ENCODE results near the gene COX7C. TPM values are rescaled to one million over a fixed set of nuclear protein-coding genes. Genes with fewer than 3 reads are reported as not detected.

COX7C gene
- total and polyA plus RNA-seq, 4 experiments from 2014 or later = 474 to 807 (median 627) TPM

GRCh38 chr5:86596476-86596875 lies 21.3 kb upstream of the COX7C start:
- Mint-ChIP-seq H3K4me1 (no peaks in the 10 kb centered on the region), H3K36me3 (no peaks in the 10 kb centered on the region), H3K27ac (no peak overlapping the region), H3K27me3 (peaks cover 21 to 24% of the 10 kb centered on the region in 2 donors), H3K4me3 (no peak overlapping the region), H3K9me3 (peaks cover 0 to 5% (median 2%) of the 10 kb centered on the region in 8 donors)
- no peak overlapping the region for H3K4me3 ChIP-seq (ENCODE audit: low read length in 2 of 2)
- H3K36me3 ChIP-seq (ENCODE audit: insufficient read depth, low read length) = no peaks in the 10 kb centered on the region
- ChIA-PET CTCF (ENCODE audit: partially characterized antibody) (no interaction called here), POLR2A (ENCODE audit: partially characterized antibody) (no interaction called here)
- H3K27ac ChIP-seq (ENCODE audit: low read depth, low read length) = no peak overlapping the region
- H3K9me3 ChIP-seq (ENCODE audit: control insufficient read depth in 1 of 2, low read length in 2 of 2) = no peaks in the 10 kb centered on the region
- H3K4me1 ChIP-seq (ENCODE audit: insufficient read depth, low read length) = no peaks in the 10 kb centered on the region
- intact Hi-C loops (cut with micrococcal nuclease) = no loop called here
- H3K27me3 ChIP-seq (ENCODE audit: insufficient read depth, low read length) = no peaks in the 10 kb centered on the region
- DNase-seq = no peak

DNA sequence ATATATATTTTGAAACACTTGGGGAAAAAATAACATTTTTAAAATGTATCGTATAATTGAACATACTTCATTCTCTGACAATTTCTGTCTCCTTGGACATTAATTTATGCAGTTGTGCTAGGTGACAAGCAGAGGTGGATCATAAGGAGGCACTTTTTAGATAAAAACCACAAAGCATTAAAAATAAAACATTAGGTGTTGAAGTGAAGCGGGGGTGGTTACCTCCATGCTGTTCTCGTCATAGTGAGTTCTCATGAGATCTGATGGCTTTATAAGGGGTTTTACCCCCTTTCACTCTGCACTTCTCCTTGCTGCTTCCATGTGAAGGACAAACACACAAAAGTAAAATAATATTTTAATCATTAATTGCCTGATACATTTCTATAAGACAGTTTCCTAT lies 11.9 kb upstream of the COX7C start:
- intact Hi-C loops (cut with micrococcal nuclease) = no loop called here
- Histone ChIP-seq H3K27me3 (ENCODE audit: insufficient read depth, low read length) (no peaks in the 10 kb centered on the region), H3K27ac (ENCODE audit: low read depth, low read length) (no peak overlapping the region), H3K4me1 (ENCODE audit: insufficient read depth, low read length) (no peaks in the 10 kb centered on the region), H3K36me3 (ENCODE audit: insufficient read depth, low read length) (no peaks in the 10 kb centered on the region), H3K4me3 (ENCODE audit: low read length in 2 of 2) (no peak overlapping the region), H3K9me3 (ENCODE audit: control insufficient read depth in 1 of 2, low read length in 2 of 2) (no peaks in the 10 kb centered on the region)
- POLR2A ChIA-PET (ENCODE audit: partially characterized antibody) = no interaction called here
- no peaks in the 10 kb centered on the region for H3K4me1 Mint-ChIP-seq
- CTCF ChIA-PET (ENCODE audit: partially characterized antibody) = no interaction called here
- DNase-seq = no peak
- peaks cover 0 to 3% (median 0%) of the 10 kb centered on the region in 8 donors for H3K9me3 Mint-ChIP-seq
- no peaks in the 10 kb centered on the region for H3K36me3 Mint-ChIP-seq
- peaks cover 9 to 19% of the 10 kb centered on the region in 2 donors for H3K27me3 Mint-ChIP-seq
- no peak overlapping the region for H3K27ac Mint-ChIP-seq
- no peak overlapping the region for H3K4me3 Mint-ChIP-seq

DNA sequence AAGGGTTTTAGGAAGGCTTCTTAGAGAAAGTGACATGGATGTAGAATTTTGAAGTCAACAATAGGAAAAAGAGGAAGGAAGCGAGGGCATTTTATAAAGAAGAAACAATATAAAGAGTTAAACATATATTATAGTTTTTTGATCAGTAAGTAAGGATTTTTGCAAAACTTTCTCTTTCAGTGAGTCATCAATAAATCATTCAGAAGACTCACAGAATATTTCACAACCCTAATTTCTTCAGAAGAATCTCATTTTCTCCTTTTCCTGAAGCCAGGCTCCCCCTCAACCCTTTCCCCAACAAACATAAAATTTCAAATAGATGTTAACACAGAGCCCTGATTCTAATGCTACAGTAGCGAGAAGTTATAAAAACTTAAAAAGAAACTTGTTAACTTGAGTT lies 4.3 kb upstream of the COX7C start:
- Mint-ChIP-seq H3K27ac (no peak overlapping the region), H3K27me3 (peaks cover 13 to 29% of the 10 kb centered on the region in 2 donors), H3K4me1 (peaks cover 1 to 12% (median 8%) of the 10 kb centered on the region in 4 donors), H3K4me3 (no peak overlapping the region), H3K36me3 (peaks cover 6 to 8% of the 10 kb centered on the region in 2 donors), H3K9me3 (no peaks in the 10 kb centered on the region)
- DNase-seq = no peak
- POLR2A ChIA-PET (ENCODE audit: partially characterized antibody) = no interaction called here
- intact Hi-C loops (cut with micrococcal nuclease) = no loop called here
- H3K27me3 ChIP-seq (ENCODE audit: insufficient read depth, low read length) = no peaks in the 10 kb centered on the region
- no peaks in the 10 kb centered on the region for H3K9me3 ChIP-seq (ENCODE audit: control insufficient read depth in 1 of 2, low read length in 2 of 2)
- H3K27ac ChIP-seq (ENCODE audit: low read depth, low read length) = no peak overlapping the region
- H3K4me3 ChIP-seq (ENCODE audit: low read length in 2 of 2) = no peak overlapping the region
- CTCF ChIA-PET (ENCODE audit: partially characterized antibody) = no interaction called here
- H3K36me3 ChIP-seq (ENCODE audit: insufficient read depth, low read length) = no peaks in the 10 kb centered on the region
- H3K4me1 ChIP-seq (ENCODE audit: insufficient read depth, low read length) = peaks cover 2% of the 10 kb centered on the region

DNA sequence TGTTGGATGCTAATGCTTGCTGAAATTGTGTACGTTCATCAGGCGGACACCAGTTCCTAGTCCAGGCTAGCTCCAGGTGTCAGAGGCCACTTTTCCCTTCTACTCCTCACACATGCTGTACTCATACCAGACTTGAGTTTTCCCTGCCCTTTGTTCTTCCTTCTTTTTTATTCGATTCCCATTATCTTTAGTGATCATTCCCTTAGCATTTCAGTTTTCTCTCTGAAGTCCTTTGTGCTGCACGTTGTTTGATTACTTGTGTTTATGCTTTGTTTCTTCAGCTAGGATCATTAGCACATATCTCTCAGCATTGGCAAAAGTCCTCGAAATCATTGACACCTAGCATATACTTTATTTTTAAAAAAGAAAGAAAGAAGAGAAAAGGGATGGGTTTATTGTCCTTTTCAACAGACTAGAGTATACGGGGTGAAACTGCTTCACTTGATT lies 409 bp upstream of the COX7C start:
- intact Hi-C loops (cut with micrococcal nuclease) = loop anchor here (1.0 to 5.0 kb wide), 3 partner anchors 650 to 1651 kb away; partner anchors contain the start of genes RASA1 and TMEM161B
- Histone ChIP-seq H3K9me3 (ENCODE audit: control insufficient read depth in 1 of 2, low read length in 2 of 2) (no peaks in the 10 kb centered on the region), H3K36me3 (ENCODE audit: insufficient read depth, low read length) (peaks cover 21% of the 10 kb centered on the region), H3K4me3 (ENCODE audit: low read length in 2 of 2) (no peak overlapping the region), H3K27ac (ENCODE audit: low read depth, low read length) (peak overlapping the region; percentile 98), H3K27me3 (ENCODE audit: insufficient read depth, low read length) (no peaks in the 10 kb centered on the region), H3K4me1 (ENCODE audit: insufficient read depth, low read length) (peaks cover 17% of the 10 kb centered on the region)
- no peak for DNase-seq
- ChIA-PET POLR2A (ENCODE audit: partially characterized antibody) (interaction anchor here (1.2 to 2.6 kb wide), 2 partner anchors 760 to 795 kb away, joined by 4 to 17 read pairs; partner anchors contain the start of gene CCNH), CTCF (ENCODE audit: partially characterized antibody) (no interaction called here)
- no peaks in the 10 kb centered on the region for H3K9me3 Mint-ChIP-seq
- H3K36me3 Mint-ChIP-seq = peaks cover 34 to 45% of the 10 kb centered on the region in 2 donors
- H3K4me1 Mint-ChIP-seq = peaks cover 15 to 36% (median 27%) of the 10 kb centered on the region in 4 donors
- peaks cover 3 to 11% of the 10 kb centered on the region in 2 donors for H3K27me3 Mint-ChIP-seq
- peak overlapping the region; percentile 15 to 100 (median 100) for H3K27ac Mint-ChIP-seq
- peak overlapping the region in 6 of 8 donors; percentile 95 to 100 (median 100) for H3K4me3 Mint-ChIP-seq

- Histone ChIP-seq H3K4me3 (ENCODE audit: low read length in 2 of 2) (no peak overlapping the region), H3K9me3 (ENCODE audit: control insufficient read depth in 1 of 2, low read length in 2 of 2) (no peaks in the 10 kb centered on the region), H3K4me1 (ENCODE audit: insufficient read depth, low read length) (peaks cover 11% of the 10 kb centered on the region), H3K27me3 (ENCODE audit: insufficient read depth, low read length) (no peaks in the 10 kb centered on the region), H3K27ac (ENCODE audit: low read depth, low read length) (no peak overlapping the region), H3K36me3 (ENCODE audit: insufficient read depth, low read length) (peaks cover 21% of the 10 kb centered on the region)
- Mint-ChIP-seq H3K4me1 (peaks cover 13 to 20% (median 16%) of the 10 kb centered on the region in 4 donors), H3K4me3 (no peak overlapping the region), H3K36me3 (peaks cover 30 to 38% of the 10 kb centered on the region in 2 donors), H3K27ac (peak overlapping the region in 1 of 7 donors; percentile 53), H3K27me3 (peaks cover 0 to 4% of the 10 kb centered on the region in 2 donors), H3K9me3 (peaks cover 0 to 2% (median 0%) of the 10 kb centered on the region in 8 donors)
- ChIA-PET POLR2A (ENCODE audit: partially characterized antibody) (no interaction called here), CTCF (ENCODE audit: partially characterized antibody) (no interaction called here)
- DNase-seq = peak in 1 of 5 donors; percentile 16
- intact Hi-C loops (cut with micrococcal nuclease) = no loop called here
Observed at GRCh38 chr5:86623785-86624483, 6.2 kb downstream of the COX7C start.

DNA sequence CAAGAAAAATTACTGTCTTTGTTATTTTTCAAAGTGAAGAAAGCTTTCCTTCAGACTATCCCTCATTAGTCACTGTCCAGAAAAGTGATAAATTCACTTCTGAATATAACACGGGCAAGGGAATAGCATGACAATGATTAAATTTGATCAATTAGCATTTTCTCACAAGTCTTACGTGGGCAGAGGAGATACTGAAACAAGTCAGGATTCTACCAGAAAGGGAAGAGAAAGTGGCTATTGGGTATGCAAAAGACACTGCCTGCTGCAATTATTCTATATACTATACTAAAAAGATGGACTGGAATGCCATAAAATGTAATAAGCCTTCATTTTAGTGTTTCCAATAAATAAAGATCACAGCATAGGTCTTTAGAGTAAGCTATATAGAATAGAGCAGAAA lies 7.4 kb downstream of the COX7C start:
- intact Hi-C loops (cut with micrococcal nuclease) = no loop called here
- Histone ChIP-seq H3K4me3 (ENCODE audit: low read length in 2 of 2) (no peak overlapping the region), H3K27me3 (ENCODE audit: insufficient read depth, low read length) (no peaks in the 10 kb centered on the region), H3K9me3 (ENCODE audit: control insufficient read depth in 1 of 2, low read length in 2 of 2) (no peaks in the 10 kb centered on the region), H3K27ac (ENCODE audit: low read depth, low read length) (no peak overlapping the region), H3K36me3 (ENCODE audit: insufficient read depth, low read length) (peaks cover 14% of the 10 kb centered on the region), H3K4me1 (ENCODE audit: insufficient read depth, low read length) (no peaks in the 10 kb centered on the region)
- CTCF ChIA-PET (ENCODE audit: partially characterized antibody) = no interaction called here
- Mint-ChIP-seq H3K4me3 (no peak overlapping the region), H3K4me1 (peaks cover 1 to 8% (median 4%) of the 10 kb centered on the region in 4 donors), H3K36me3 (peaks cover 21 to 26% of the 10 kb centered on the region in 2 donors), H3K27me3 (peaks cover 5 to 8% of the 10 kb centered on the region in 2 donors), H3K9me3 (peaks cover 0 to 2% (median 0%) of the 10 kb centered on the region in 8 donors), H3K27ac (peak overlapping the region in 1 of 7 donors; percentile 46)
- POLR2A ChIA-PET (ENCODE audit: partially characterized antibody) = no interaction called here
- DNase-seq = no peak

DNA sequence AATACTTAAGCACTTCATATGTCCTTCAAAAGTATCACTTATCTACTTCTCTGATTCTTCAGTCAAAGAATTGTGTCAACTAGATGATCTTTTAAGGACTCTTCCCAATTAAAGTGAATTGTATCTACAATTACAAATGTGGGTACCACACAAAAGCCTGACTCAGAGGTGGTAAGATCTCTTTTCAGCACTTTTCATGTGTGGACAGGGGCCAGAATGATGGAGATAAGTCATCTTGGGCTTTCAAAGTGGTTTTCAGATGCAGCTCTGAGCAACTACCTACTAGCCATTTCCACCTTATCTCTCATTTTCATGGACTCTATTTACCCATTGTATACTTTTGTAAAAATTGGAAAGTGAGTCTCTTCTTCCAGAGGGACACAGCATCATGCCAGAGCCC lies 8.4 kb downstream of the COX7C start:
- POLR2A ChIA-PET (ENCODE audit: partially characterized antibody) = no interaction called here
- Histone ChIP-seq H3K36me3 (ENCODE audit: insufficient read depth, low read length) (peaks cover 7% of the 10 kb centered on the region), H3K4me1 (ENCODE audit: insufficient read depth, low read length) (no peaks in the 10 kb centered on the region), H3K4me3 (ENCODE audit: low read length in 2 of 2) (no peak overlapping the region), H3K27me3 (ENCODE audit: insufficient read depth, low read length) (no peaks in the 10 kb centered on the region), H3K27ac (ENCODE audit: low read depth, low read length) (no peak overlapping the region), H3K9me3 (ENCODE audit: control insufficient read depth in 1 of 2, low read length in 2 of 2) (no peaks in the 10 kb centered on the region)
- Mint-ChIP-seq H3K27me3 (peaks cover 7 to 12% of the 10 kb centered on the region in 2 donors), H3K36me3 (peaks cover 12 to 16% of the 10 kb centered on the region in 2 donors), H3K27ac (no peak overlapping the region), H3K9me3 (peaks cover 0 to 2% (median 0%) of the 10 kb centered on the region in 8 donors), H3K4me3 (no peak overlapping the region), H3K4me1 (peaks cover 0 to 5% (median under 1%) of the 10 kb centered on the region in 4 donors)
- DNase-seq = no peak
- CTCF ChIA-PET (ENCODE audit: partially characterized antibody) = no interaction called here
- intact Hi-C loops (cut with micrococcal nuclease) = no loop called here

All from CD4-positive, alpha-beta memory T cell (primary cell).